K562 (cell line): ENCODE measurements around the gene SPATS1. TPM values are rescaled to one million over a fixed set of nuclear protein-coding genes. Genes with fewer than 3 reads are reported as not detected.

Source experiments
- ATAC-seq: fragments of 200-7000 bp; cut with Tn5 transposase; 3 replicates; pipeline ENCODE4 v1.9.1; 2020; ENCODE audit warnings: moderate library complexity
- BruUV-seq: library from RNA; stranded (reverse); fragments of 400-500 nt; replicated peaks from 2 replicates; lab custom pipeline; 2021; lab: Mats Ljungman, UMichigan
- CTCF ChIA-PET: fragments of 300-600 bp; formaldehyde crosslinking; extraction: SDS; loops from one replicate; lab custom pipeline; 2021; ENCODE audit warnings: low intra/inter-chr PET ratio; lab: Yijun Ruan, JAX
- POLR2A ChIA-PET: fragments of 300-600, 350-650 bp; sonication (Branson Sonifier 250); formaldehyde crosslinking; extraction: SDS; loops from one replicate; lab custom pipeline; 2021; ENCODE audit warnings: antibody characterized with exemption, inconsistent platforms; lab: Yijun Ruan, JAX
- DNase-seq, 4 experiments: peaks; one replicate each; pipeline versions ENCODE4 v3.0.0 to v3.0.0-alpha.2; 2011 to 2018; ENCODE audit warnings: low spot score in 3 of 4, mixed read lengths in 3 of 4; ENCODE audit errors: extremely low read depth in 1 of 4
- FAIRE-seq: peaks from 2 replicates; lab custom pipeline; 2011; peaks lifted over from hg19 to GRCh38; lab: Jason Lieb, UNC
- H2AFZ ChIP-seq: 2 replicates; pipeline ENCODE4 v1.6.0; 2011; ENCODE audit warnings: low read depth, low read length, control low read depth, inconsistent platforms
- H3K27ac ChIP-seq: fragments of 200-600 bp; 3 replicates; pipeline ENCODE4 v1.8.0; 2011; ENCODE audit warnings: low read depth, mild to moderate bottlenecking, control low read depth, inconsistent platforms, low read length, moderate library complexity, mixed read lengths; ENCODE audit errors: extremely low read depth
- H3K27me3 ChIP-seq, 2 experiments: fragments of 300-600 bp in 1 of 2; 2 replicates in 1 of 2; 3 replicates in 1 of 2; pipeline versions ENCODE4 v1.6.0 to v1.8.0; 2011; ENCODE audit warnings: inconsistent platforms in 2 of 2, low read length in 2 of 2, mild to moderate bottlenecking in 1 of 2, mixed read lengths in 1 of 2, moderate library complexity in 1 of 2; ENCODE audit not compliant: control insufficient read depth in 2 of 2, insufficient read depth in 2 of 2
- H3K36me3 ChIP-seq: fragments of 300-600 bp; 3 replicates; pipeline ENCODE4 v1.8.0; 2011; ENCODE audit warnings: mild to moderate bottlenecking, low read length, inconsistent platforms; ENCODE audit not compliant: control insufficient read depth, insufficient read depth
- H3K4me1 ChIP-seq, 2 experiments: fragments of 200-600 bp in 1 of 2; replicated peaks in 1 of 2; 2 replicates in 1 of 2; 3 replicates in 1 of 2; pipeline versions ENCODE4 v1.5.1 to v1.8.0; 2011; ENCODE audit warnings: inconsistent platforms in 2 of 2, low read length in 2 of 2, mild to moderate bottlenecking in 1 of 2, mixed read lengths in 1 of 2, moderate library complexity in 1 of 2; ENCODE audit not compliant: control insufficient read depth in 2 of 2, insufficient read depth in 2 of 2
- H3K4me2 ChIP-seq: 2 replicates; pipeline ENCODE4 v1.6.1; 2011; ENCODE audit warnings: low read length, control low read depth, inconsistent platforms, mixed read lengths; ENCODE audit not compliant: insufficient read depth
- H3K4me3 ChIP-seq: fragments of 200-600 bp; sonication (generic), shearing (Covaris generic); 2 replicates; pipeline ENCODE4 v1.5.1; 2016; ENCODE audit warnings: control low read depth, inconsistent platforms
- H3K79me2 ChIP-seq: fragments of 200-600 bp; 3 replicates; pipeline ENCODE4 v1.8.0; 2011; ENCODE audit warnings: low read length, inconsistent platforms; ENCODE audit not compliant: control insufficient read depth, insufficient read depth
- H3K9ac ChIP-seq, 2 experiments: 2 replicates each; pipeline versions ENCODE4 v1.6.0 to v1.6.1; 2011; ENCODE audit warnings: low read depth in 2 of 2, low read length in 2 of 2, control low read depth in 1 of 2, inconsistent platforms in 1 of 2, mild to moderate bottlenecking in 1 of 2, mixed read lengths in 1 of 2; ENCODE audit not compliant: insufficient read depth in 1 of 2
- H3K9me1 ChIP-seq: one replicate; pipeline ENCODE4 v1.6.0; 2011; ENCODE audit warnings: inconsistent platforms, mild to moderate bottlenecking, low read length, moderate library complexity; ENCODE audit not compliant: control insufficient read depth, insufficient read depth
- H3K9me3 ChIP-seq: replicated peaks from 2 replicates; pipeline ENCODE4 v1.5.1; 2011; ENCODE audit warnings: low read depth, low read length, inconsistent platforms; ENCODE audit not compliant: control insufficient read depth, insufficient read depth
- H4K20me1 ChIP-seq: replicated peaks from 2 replicates; pipeline ENCODE4 v1.6.1; 2011; ENCODE audit warnings: low read length, inconsistent platforms, mixed read lengths; ENCODE audit not compliant: control insufficient read depth, insufficient read depth
- ARID1B ChIP-seq: fragments of 450-650 bp; IDR thresholded peaks from 2 replicates; pipeline ENCODE4 v1.6.1; 2016; ENCODE audit warnings: antibody characterized with exemption, mild to moderate bottlenecking, inconsistent platforms
- CXXC5 ChIP-seq: fragments of 250-450 bp; sonication (Bioruptor Pico); IDR thresholded peaks from 2 replicates; pipeline ENCODE4 v1.8.0; 2022; ENCODE audit warnings: inconsistent platforms, mild to moderate bottlenecking, moderate library complexity
- TBP ChIP-seq: optimal IDR thresholded peaks from 2 replicates; pipeline ENCODE3; 2011; ENCODE audit warnings: low read depth, low read length, improper control_type of control experiment
- XRCC5 ChIP-seq: fragments of 200-400 bp; formaldehyde crosslinking; IDR thresholded peaks from 2 replicates; pipeline ENCODE4 v1.6.1; 2017; ENCODE audit warnings: low read depth, mild to moderate bottlenecking, low read length
- ZNF586 ChIP-seq: fragments of 450-650 bp; formaldehyde crosslinking; conservative IDR thresholded peaks from 2 replicates; pipeline ENCODE4 v1.4.0; 2020; ENCODE audit warnings: mild to moderate bottlenecking, moderate library complexity
- WGBS: fragments of 100-300 bp; shearing (Covaris generic); methylation state at CpG from one replicate; pipeline ENCODE4 v1.1.6; 2016; ENCODE audit warnings: low coverage, mixed read lengths; ENCODE audit not compliant: insufficient coverage; ENCODE audit errors: missing lambda C conversion rate; 5-methylcytosine and 5-hydroxymethylcytosine counted together
- in situ Hi-C: fragments of 300-500 bp; cut with MboI; formaldehyde crosslinking; loops from 4 replicates; pipeline ENCODE4 v1.15.0; 2018; ENCODE audit warnings: inconsistent platforms, mixed read lengths
- intact Hi-C: fragments of 100-400 bp; cut with micrococcal nuclease; formaldehyde crosslinking; loops from 2 replicates; pipeline ENCODE4 v1.14.2; 2022
- polyA plus RNA-seq, 8 experiments: library from polyadenylated mRNA; depleted of rRNA in 4 of 8; stranded (reverse) in 5 of 8; unstranded in 3 of 8; fragments of >200 nt; fragmentation: Nextera tagmentation in 2 of 8; fragmentation: Illumina TruSeq in 1 of 8; extraction: Ambion mirVana in 2 of 8; extraction: Trizol in 1 of 8; gene quantifications; 2 replicates each; pipeline versions ENCODE4 v1.2.1 to v1.2.3, GENCODE V29; 2011 to 2014; ENCODE audit warnings: inconsistent platforms in 1 of 8, missing spikeins in 1 of 8
- total RNA-seq, 7 experiments: library from RNA; depleted of rRNA in 6 of 7; stranded (reverse); fragments of >200 nt in 6 of 7; fragmentation: Illumina TruSeq in 2 of 7; extraction: Trizol in 2 of 7; gene quantifications; 2 replicates each; pipeline versions ENCODE4 v1.2.1 to v1.2.3, GENCODE V29; 2011 to 2021; ENCODE audit warnings: low replicate concordance in 1 of 7
- TF ChIP-seq, protein P1 (sequence below): fragments of 450-650 bp; IDR thresholded peaks from 2 replicates; pipeline ENCODE4 v1.7.0; 2016; ENCODE audit warnings: borderline replicate concordance
- TF ChIP-seq, protein P2 (sequence below), 3 experiments: fragments of 200-800 bp in 1 of 3; sonication (Bioruptor generic) in 1 of 3; sonication (generic) in 1 of 3; formaldehyde crosslinking in 1 of 3; IDR thresholded peaks; 2 replicates each; pipeline versions ENCODE4 v1.6.1 to v1.8.0; 2016 to 2022; ENCODE audit warnings: mild to moderate bottlenecking in 2 of 3, missing compliant biosample characterization in 2 of 3, missing genetic modification characterization in 2 of 3, missing genetic modification reagents in 1 of 3
- TF ChIP-seq, protein P3 (sequence below), 2 experiments: fragments of 450-650 bp in 1 of 2; IDR thresholded peaks; 2 replicates each; pipeline ENCODE4 v1.6.1; 2011 to 2017; ENCODE audit warnings: low read depth in 2 of 2, antibody characterized with exemption in 1 of 2, borderline replicate concordance in 1 of 2, low read length in 1 of 2, mild to moderate bottlenecking in 1 of 2, mixed read lengths in 1 of 2; ENCODE audit not compliant: control insufficient read depth in 1 of 2
- TF ChIP-seq, protein P4 (sequence below): fragments of 200-800 bp; sonication (Bioruptor generic); IDR thresholded peaks from 2 replicates; pipeline ENCODE4 v1.6.1; 2017; ENCODE audit warnings: missing genetic modification characterization, missing compliant biosample characterization

SPATS1 gene
- total and polyA plus RNA-seq, 9 of the 15 experiments (the other 6 are each of a cell fraction or from before 2014, with no cell fraction given), result not detected

DNA sequence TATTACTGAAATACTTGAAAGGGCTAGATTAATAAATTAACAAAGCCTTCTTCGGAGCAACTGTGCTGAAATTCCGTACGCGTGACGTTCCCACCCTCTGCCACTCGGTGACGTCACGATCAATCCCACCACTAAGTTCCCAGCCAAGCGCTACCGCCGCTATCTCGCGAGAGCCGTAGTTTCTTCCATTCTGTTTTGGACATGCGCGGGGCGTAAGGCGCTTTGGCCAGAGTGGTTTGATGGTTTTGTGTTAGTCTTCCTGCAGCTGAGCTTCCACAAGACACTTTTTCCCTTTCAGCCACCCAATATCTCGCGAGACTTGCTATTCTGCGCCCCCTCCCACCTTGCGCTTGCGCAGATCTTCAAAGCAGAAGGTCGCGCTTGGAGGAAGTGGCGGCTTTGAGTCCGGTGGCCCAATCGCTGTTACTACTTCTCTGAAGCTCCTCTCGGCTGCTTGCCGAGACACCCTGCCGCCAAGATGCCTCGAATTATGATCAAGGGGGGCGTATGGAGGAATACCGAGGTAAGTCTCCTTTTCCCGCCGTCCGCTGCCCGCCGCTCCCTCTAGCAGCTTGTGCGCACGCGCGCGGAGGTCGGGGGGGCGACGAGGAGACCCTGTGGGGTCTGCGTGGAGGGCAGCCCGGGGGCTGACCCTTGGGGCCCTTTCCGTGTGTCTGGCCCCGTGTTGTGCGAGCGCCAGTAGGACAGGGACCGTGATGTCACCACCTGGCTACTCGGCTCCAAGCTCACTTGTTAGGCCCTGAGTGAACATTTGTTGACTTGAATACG, 45.1 kb downstream of the SPATS1 start, which contains the start of gene CDC5L (continued):
- TF ChIP-seq ZNF586, result no peak
- peak; percentile 75 for TF ChIP-seq CXXC5 (CRISPR knock-in tag)
- peak; percentile 83 for TF ChIP-seq TBP
- TF ChIP-seq, protein P1, sequence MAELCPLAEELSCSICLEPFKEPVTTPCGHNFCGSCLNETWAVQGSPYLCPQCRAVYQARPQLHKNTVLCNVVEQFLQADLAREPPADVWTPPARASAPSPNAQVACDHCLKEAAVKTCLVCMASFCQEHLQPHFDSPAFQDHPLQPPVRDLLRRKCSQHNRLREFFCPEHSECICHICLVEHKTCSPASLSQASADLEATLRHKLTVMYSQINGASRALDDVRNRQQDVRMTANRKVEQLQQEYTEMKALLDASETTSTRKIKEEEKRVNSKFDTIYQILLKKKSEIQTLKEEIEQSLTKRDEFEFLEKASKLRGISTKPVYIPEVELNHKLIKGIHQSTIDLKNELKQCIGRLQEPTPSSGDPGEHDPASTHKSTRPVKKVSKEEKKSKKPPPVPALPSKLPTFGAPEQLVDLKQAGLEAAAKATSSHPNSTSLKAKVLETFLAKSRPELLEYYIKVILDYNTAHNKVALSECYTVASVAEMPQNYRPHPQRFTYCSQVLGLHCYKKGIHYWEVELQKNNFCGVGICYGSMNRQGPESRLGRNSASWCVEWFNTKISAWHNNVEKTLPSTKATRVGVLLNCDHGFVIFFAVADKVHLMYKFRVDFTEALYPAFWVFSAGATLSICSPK, result no peak
- TF ChIP-seq XRCC5, result no peak

DNA sequence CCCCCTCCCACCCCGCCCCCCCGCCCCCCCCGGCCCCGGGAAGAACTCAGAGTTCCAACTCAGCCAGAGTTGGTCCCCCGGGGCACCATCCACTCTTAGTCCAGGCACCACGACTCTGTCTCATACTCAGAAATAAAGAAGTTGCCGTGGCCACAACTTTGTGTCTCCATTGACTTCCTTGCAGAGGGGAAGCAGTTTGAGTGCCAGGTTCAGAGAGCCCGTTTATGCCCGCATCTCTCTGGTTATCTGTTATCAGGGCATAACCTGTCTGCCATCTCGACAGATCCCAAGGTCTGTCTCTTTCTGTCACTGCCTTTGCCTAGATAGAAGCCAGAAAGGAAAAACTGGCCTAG, 45.7 kb downstream of the SPATS1 start:
- Histone ChIP-seq H3K9me3 (no peaks in the 10 kb centered on the region), H3K9me1 (no peaks in the 10 kb centered on the region), H3K36me3 (peaks cover 39% of the 10 kb centered on the region), H3K27ac (peak overlapping the region; percentile 97; the same call in 2 of the 3 replicates), H2AFZ (peak overlapping the region; percentile 100), H3K79me2 (peaks cover 38% of the 10 kb centered on the region), H3K4me2 (peak overlapping the region; percentile 97), H3K9ac (peak overlapping the region; percentile 95 to 96), H3K4me3 (peak overlapping the region; percentile 81), H4K20me1 (peaks cover 24% of the 10 kb centered on the region), H3K27me3 (no peaks in the 10 kb centered on the region), H3K4me1 (peaks cover 3 to 26% of the 10 kb centered on the region in 2 experiments; a peak in 4 of 5 replicates)
- WGBS, result 0% methylated on average over 10 of the region's 10 CpGs
- ChIA-PET POLR2A (interaction anchor here (0.5 to 2.9 kb wide), 10 partner anchors 9 to 123 kb away, joined by 3 to 23 read pairs (median 4); no protein-coding TSS in a partner anchor), CTCF (no interaction called here)
- BruUV-seq, result no TSS peak
- FAIRE-seq (no peak), DNase-seq (no peak), ATAC-seq (no peak)
- intact Hi-C loops, result no loop called here
- in situ Hi-C loops, result no loop called here
- TF ChIP-seq, protein P2, sequence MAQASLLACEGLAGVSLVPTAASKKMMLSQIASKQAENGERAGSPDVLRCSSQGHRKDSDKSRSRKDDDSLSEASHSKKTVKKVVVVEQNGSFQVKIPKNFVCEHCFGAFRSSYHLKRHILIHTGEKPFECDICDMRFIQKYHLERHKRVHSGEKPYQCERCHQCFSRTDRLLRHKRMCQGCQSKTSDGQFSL (CRISPR knock-in tag; IDR thresholded peaks at IDR 0.05), result peak; percentile 65; the same call in 1 of the 2 replicates
- TF ChIP-seq, protein P2 (tag; IDR thresholded peaks at IDR 0.05), result peak in 1 of 2 experiments; percentile 81; a peak in 2 of 4 replicates
- TF ChIP-seq, protein P3, sequence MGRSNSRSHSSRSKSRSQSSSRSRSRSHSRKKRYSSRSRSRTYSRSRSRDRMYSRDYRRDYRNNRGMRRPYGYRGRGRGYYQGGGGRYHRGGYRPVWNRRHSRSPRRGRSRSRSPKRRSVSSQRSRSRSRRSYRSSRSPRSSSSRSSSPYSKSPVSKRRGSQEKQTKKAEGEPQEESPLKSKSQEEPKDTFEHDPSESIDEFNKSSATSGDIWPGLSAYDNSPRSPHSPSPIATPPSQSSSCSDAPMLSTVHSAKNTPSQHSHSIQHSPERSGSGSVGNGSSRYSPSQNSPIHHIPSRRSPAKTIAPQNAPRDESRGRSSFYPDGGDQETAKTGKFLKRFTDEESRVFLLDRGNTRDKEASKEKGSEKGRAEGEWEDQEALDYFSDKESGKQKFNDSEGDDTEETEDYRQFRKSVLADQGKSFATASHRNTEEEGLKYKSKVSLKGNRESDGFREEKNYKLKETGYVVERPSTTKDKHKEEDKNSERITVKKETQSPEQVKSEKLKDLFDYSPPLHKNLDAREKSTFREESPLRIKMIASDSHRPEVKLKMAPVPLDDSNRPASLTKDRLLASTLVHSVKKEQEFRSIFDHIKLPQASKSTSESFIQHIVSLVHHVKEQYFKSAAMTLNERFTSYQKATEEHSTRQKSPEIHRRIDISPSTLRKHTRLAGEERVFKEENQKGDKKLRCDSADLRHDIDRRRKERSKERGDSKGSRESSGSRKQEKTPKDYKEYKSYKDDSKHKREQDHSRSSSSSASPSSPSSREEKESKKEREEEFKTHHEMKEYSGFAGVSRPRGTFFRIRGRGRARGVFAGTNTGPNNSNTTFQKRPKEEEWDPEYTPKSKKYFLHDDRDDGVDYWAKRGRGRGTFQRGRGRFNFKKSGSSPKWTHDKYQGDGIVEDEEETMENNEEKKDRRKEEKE (IDR thresholded peaks at IDR 0.05; ENCODE audit: borderline replicate concordance in 1 of 2, control insufficient read depth in 1 of 2, low read depth in 2 of 2, low read length in 1 of 2), result no peak
- TF ChIP-seq, protein P4, sequence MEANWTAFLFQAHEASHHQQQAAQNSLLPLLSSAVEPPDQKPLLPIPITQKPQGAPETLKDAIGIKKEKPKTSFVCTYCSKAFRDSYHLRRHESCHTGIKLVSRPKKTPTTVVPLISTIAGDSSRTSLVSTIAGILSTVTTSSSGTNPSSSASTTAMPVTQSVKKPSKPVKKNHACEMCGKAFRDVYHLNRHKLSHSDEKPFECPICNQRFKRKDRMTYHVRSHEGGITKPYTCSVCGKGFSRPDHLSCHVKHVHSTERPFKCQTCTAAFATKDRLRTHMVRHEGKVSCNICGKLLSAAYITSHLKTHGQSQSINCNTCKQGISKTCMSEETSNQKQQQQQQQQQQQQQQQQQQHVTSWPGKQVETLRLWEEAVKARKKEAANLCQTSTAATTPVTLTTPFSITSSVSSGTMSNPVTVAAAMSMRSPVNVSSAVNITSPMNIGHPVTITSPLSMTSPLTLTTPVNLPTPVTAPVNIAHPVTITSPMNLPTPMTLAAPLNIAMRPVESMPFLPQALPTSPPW, result peak; percentile 2; the same call in 1 of the 2 replicates
- TF ChIP-seq ARID1B, result no peak
